NCI-H748 (cell line): ENCODE results near the gene PPM1N.
"Not testable (repeated sequence)": the region's sequence is repeated elsewhere in the genome, so short reads cannot be mapped to it uniquely, and the experiment has no call there.

ENCODE experiments used
- DNase-seq: peaks from one replicate; lab custom pipeline; 2025; ENCODE audit not compliant: unreplicated experiment; lab: John Stamatoyannopoulos, UW

Gene PPM1N

DNA sequence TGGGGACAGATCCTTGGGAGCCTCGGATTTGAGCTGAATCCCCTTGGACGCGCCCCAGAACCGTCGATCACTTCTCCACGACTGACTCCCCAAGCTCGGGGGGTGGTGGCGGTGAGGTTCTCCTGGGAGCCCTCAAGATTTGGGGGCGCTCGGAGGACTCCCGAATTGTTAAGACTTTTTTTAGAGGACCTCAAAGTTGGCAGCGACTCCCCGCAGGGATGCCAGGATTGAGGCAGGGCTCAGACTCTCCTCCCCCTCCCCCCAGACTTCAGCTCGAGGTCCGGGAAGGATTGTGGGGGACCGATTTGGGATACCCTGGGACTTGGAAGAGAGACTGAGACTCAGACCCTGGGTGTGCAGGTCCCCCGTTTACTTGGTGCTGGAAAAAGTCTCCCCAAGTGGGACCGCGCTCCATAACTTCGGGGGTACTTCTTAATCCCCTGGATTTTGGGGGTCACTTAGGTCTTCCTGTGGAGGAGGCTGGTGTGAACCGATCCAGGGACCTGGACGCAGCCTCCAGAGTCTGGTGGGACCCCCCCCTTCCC, 9.7 kb downstream of the PPM1N start:
- peak; percentile 40 for DNase-seq

GRCh38 chr19:45508417-45508860, 10.2 kb downstream of the PPM1N start:
- peak; percentile 90 for DNase-seq

DNA sequence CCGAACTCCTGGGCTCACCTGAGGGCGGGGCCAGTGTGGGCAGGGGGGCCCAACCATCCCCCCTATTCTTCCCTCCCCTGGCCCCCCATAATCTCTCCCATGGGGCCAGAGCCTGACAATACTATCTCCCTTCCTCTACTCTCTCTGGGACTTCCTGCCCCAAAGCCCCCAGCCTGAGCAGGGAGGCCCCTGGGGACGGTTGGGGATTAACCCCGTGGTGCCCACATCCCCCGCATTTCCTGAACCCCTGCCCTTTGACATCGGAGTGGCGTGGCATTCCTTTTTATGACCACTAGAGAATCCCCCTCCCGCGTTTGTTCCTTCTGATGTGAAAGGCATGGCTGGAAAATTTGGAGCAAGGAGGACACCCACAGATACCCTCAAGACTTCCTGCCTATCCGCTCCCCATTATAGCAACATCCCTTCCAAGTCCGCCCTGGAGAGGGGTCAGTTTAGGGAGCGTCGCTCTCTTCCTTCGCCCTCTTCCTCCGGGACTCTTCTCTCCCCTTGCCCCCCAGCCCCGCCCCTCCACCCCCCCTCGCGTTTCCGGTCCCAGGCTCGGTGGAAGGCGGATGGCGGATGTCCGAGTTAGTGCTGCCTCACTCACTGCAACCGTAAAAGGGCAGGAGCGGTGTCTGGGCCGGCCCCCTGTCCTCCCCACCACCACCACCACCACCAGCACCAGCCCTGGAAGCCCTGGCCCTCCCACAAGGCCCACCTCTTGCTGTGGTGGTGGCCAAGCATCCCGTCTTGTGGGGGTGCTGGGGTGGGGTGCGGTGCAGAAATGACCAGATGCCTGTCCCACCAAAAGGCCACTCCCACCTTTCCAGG, 10.8 kb downstream of the PPM1N start:
- DNase-seq: peak; percentile 66

GRCh38 chr19:45509692-45510015, 11.4 kb downstream of the PPM1N start:
- no peak for DNase-seq

GRCh38 chr19:45510352-45510751, 12.1 kb downstream of the PPM1N start:
- not testable (repeated sequence) for DNase-seq

DNA sequence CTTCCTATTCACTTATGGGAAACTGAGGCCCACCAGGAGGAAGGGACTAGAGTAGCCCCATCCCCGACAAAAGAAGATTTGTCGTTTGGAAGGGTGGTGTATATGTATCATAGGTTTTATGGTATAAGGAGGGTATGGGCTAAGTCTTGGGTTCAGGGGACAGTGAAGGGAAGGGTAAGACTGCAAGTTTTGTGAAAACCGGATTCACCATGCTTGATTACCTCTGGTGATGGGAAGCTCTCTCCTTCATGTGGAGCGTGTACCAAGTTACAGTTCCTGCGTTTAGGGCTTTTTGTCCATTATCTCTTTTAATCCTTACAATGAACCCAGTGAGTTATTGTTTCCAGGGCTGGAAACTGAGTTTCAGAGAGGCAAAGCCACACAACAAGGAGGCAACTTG, 12.8 kb downstream of the PPM1N start:
- no peak for DNase-seq

DNA sequence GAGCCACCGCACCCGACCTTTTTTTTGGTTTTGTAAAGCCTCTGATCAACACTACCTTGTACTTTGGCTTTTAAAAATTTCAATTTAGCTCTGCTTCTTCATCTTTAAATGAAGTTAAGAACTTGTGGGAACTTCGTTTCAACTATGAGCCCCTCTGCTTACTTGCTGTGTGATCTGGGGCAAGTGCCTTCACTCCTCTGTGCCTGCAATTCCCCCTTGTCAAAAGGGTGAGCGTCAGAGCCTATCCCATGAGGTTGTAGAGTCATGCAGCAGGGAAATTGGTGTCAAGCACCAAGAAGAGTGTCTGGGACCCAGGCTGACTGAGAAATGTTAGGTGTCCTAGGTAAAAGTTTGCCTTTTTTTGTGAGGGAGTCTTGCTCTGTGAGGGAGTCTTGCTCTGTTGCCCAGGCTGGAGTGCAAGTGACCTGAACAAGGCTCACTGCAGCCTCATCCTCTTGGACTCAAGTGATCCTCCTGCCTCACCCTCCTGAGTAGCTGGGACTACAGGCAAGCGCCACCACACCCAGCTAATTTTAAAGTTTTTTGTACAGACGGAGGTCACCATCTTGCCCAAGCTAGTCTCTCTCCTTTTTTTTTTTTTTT, 14.7 kb downstream of the PPM1N start:
- DNase-seq: no peak

- peak; percentile 23 for DNase-seq
Measured at GRCh38 chr19:45514376-45515051, 16.3 kb downstream of the PPM1N start.

GRCh38 chr19:45515081-45515624, 16.9 kb downstream of the PPM1N start:
- DNase-seq: no peak

DNA sequence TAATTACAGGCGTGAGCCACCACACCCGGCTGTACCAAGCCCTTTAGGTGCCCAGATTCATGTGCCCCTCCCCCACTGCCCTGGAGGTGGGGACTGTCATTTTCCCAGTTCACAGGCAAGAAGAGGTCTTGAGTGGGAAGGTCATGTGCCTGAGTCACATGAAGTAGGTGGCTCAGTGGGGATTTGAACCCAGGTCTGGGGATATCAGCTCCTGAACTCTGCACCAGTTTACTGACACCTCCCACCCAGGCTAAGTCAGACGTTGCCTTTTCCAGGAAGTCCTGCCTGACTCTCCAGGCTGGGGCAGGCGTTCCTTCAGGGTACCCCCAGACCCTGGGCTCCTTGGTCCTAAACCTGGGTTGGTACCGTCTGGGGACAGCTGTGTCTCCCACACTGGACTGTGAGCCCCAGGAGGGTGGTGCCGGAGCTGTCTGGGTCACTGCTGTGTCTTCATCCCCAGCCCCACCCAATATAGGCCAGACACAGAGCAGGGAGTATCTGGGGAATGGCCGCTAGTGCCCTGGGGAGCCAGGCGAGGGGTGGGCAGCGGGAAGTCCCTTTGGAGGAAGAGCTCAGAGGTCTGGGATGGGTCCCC, 17.7 kb downstream of the PPM1N start:
- DNase-seq: no peak

DNA sequence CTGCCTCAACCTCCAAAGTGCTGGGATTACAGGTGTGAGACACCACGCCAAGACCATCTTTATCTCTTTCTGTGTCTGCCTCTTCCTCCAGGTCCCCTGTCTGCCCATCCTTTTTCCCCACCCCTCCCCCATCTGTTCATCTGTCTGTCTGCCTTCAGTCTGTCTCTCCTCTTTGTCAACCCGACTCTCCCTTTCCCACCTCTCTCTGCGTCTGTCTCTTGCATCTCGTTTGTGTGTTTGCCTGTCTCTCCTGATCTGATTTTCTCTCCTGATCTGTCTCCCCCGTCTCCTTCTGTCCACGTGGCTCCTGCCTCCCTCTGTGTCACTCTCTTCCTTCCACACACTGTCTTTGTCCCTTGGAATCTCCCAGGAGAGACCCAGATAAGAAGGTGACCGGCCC, 19.0 kb downstream of the PPM1N start:
- DNase-seq: no peak

DNA sequence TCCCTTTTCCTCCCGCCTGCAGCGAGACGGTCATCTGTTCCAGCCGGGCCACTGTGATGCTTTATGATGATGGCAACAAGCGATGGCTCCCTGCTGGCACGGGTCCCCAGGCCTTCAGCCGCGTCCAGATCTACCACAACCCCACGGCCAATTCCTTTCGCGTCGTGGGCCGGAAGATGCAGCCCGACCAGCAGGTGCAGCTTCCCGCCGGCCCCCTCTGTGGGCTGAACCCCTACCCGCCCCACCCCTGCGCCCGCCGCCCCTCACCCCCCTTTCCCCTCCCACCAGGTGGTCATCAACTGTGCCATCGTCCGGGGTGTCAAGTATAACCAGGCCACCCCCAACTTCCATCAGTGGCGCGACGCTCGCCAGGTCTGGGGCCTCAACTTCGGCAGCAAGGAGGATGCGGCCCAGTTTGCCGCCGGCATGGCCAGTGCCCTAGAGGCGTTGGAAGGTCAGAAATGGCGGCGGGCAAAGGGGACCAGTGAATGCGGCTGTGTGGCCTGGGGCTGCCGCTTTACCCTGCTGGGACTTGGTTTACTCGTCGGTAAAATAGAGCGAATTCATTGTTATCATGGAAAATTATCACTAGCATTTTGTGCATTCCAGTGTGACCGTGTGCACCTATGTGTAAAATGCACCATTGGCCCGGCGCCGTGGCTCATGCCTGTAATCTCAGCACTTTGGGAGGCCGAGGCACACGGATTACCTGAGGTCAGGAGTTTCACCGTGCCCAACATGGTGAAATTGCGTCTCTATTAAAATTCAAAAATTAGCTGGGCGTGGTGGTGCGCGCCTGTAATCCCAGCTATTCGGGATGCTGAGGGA, 19.6 kb downstream of the PPM1N start:
- DNase-seq: no peak

DNA sequence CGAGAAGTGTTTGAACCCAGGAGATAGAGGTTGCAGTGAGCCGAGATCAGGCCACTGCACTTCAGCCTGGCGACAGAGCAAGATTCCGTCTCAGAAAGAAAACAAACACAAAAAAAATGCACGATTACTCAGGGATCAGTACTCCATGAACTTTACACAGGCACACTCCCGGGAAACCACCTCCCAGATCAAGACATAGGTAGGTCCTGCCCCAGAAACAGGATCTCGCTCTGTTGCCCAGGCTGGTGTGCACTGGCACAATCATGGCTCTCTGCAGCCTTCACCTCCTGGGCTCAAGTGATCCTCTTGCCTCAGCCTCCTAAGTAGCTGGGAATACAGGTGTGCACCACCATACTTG, 20.2 kb downstream of the PPM1N start:
- DNase-seq: no peak

DNA sequence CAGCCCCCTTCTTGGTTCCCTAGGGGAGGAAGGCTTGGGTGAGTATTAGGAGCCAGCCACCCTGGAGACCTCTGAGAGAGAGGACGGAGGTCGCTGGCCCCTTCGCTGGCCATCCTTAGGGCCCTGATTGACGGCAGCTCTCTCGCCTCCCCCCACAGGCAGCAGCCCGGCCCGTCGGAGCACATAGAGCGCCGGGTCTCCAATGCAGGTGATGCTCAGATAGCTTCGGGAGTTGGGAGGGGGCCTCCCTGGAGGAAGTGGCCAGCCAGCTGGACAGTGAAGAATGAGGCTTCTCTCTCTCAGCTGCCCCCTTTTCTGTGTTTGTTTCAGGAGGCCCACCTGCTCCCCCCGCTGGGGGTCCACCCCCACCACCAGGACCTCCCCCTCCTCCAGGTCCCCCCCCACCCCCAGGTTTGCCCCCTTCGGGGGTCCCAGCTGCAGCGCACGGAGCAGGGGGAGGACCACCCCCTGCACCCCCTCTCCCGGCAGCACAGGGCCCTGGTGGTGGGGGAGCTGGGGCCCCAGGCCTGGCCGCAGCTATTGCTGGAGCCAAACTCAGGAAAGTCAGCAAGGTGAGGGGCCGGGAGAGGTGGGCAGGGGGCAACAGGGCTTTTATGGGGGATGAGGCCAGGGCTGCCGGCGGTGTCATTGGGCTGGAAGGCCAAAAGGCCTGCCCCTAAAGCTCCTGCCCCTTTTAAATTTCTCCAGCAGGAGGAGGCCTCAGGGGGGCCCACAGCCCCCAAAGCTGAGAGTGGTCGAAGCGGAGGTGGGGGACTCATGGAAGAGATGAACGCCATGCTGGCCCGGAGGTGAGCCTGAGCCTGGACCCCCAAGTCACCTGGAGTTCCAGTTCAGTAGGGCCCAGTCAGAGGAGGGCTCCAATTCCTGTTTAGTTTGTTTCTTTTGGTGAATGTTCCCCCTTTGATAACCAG, 24.0 kb downstream of the PPM1N start:
- no peak for DNase-seq

DNA sequence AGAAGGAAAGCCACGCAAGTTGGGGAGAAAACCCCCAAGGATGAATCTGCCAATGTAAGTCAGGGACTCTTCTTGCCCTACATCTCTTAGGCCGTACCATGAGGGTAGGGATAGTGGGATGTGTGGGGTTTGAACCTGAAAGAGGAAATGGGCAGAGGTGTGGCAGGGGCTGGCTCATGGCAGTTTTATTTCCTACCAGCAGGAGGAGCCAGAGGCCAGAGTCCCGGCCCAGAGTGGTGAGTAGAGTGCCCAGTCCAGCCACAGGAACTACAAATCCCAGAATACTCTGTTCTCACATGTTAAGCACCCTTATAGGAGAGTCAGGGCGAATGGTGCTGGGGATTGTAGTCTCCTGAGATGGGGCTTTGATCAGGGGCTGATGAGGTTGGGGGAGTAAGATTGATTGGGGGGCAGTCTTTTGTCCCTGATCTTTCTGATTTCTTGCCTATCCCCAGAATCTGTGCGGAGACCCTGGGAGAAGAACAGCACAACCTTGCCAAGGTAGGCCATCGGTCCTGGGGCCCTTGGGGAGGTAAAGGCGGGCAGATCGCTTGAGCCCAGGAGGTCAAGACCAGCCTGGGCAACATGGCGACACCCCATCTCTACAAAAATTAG, 25.5 kb downstream of the PPM1N start:
- DNase-seq: peak; percentile 91

DNA sequence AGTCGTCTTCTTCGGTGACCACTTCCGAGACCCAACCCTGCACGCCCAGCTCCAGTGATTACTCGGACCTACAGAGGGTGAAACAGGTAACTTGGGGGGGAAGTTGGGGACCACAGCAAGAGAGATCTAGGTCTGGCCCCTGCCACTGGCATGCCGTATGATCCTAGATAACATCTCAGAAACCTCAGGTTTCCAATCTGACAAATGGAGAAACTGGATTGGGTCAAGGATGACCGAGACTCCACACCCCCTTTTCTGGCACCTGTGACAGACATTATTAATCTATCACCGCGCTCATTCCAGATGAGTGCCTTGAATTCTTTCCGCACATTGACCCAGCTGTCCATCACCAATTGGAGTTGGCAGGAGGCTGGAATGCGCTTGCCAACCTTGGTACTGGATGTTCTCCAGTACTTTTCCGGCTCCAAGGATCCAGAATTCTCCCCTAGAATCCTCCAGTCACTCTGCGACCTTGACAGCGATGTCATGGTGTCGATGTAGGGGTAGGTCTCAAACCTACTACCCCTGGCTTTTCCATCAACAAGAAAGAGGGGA, 26.4 kb downstream of the PPM1N start:
- no peak for DNase-seq

DNA sequence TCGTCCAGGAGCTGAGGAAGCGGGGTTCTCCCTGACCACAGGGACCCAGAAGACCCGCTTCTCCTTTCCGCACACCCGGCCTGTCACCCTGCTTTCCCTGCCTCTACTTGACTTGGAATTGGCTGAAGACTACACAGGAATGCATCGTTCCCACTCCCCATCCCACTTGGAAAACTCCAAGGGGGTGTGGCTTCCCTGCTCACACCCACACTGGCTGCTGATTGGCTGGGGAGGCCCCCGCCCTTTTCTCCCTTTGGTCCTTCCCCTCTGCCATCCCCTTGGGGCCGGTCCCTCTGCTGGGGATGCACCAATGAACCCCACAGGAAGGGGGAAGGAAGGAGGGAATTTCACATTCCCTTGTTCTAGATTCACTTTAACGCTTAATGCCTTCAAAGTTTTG, 27.9 kb downstream of the PPM1N start:
- peak; percentile 83 for DNase-seq

- no peak for DNase-seq
Measured at GRCh38 chr19:45526971-45527370, 28.7 kb downstream of the PPM1N start.

DNA sequence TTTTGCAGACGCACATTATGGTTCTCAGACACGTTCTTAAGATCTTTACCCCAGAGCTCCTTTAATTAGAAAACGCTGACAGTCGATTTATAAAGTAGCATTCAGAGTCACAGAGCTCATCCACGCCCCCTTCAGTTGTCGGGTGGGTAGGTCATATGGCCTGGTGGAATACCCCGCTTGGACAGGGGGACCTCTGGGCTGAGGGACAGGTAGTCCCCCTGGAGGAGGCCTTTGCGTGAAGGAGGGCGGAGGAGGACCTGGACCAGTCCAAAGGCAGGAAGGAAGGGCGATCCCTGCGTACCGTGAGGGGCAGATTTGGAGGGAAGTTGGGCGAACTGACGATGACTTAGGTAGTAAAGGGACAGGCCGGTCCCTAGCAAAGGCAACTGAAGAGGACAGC, 29.5 kb downstream of the PPM1N start:
- no peak for DNase-seq
